Neural crest cell (in vitro differentiated cells): Measurements from ENCODE around the gene ORAI3. TPM values are rescaled to one million over a fixed set of nuclear protein-coding genes. Genes with fewer than 3 reads are reported as not detected.

Experiments
- DNase-seq: peaks from one replicate; pipeline ENCODE4 v3.0.0; 2021; ENCODE audit warnings: low read depth, mixed read lengths, low spot score
- H3K27ac Mint-ChIP-seq: one replicate; pipeline ENCODE4 v1.8.0; 2021; ENCODE audit warnings: mild to moderate bottlenecking, mixed read lengths; ENCODE audit not compliant: unreplicated experiment
- H3K27me3 Mint-ChIP-seq: 2 replicates; pipeline ENCODE4 v1.8.0; 2021; ENCODE audit warnings: low read depth, mild to moderate bottlenecking, mixed read lengths
- H3K36me3 Mint-ChIP-seq: 2 replicates; pipeline ENCODE4 v1.8.0; 2021; ENCODE audit warnings: low read depth, mild to moderate bottlenecking, mixed read lengths
- H3K4me1 Mint-ChIP-seq: 2 replicates; pipeline ENCODE4 v1.8.0; 2021; ENCODE audit warnings: mixed read lengths
- H3K4me3 Mint-ChIP-seq: one replicate; pipeline ENCODE4 v1.8.0; 2021; ENCODE audit warnings: mild to moderate bottlenecking, mixed read lengths
- H3K9me3 Mint-ChIP-seq: 2 replicates; pipeline ENCODE4 v1.8.0; 2021; ENCODE audit warnings: mixed read lengths
- total RNA-seq: library from RNA; stranded (reverse); gene quantifications from 2 replicates; pipeline ENCODE4 v1.2.1, GENCODE V29; 2021
- TF ChIP-seq, protein P1 (sequence below): fragments of 200-600 bp; sonication (generic); conservative IDR thresholded peaks from 2 replicates; pipeline ENCODE4 v1.5.0; 2021; ENCODE audit warnings: antibody characterized with exemption, mild to moderate bottlenecking

ORAI3 gene
- total RNA-seq, 1 donor from 2014 or later, result 7.7 TPM

- TF ChIP-seq, protein P1, sequence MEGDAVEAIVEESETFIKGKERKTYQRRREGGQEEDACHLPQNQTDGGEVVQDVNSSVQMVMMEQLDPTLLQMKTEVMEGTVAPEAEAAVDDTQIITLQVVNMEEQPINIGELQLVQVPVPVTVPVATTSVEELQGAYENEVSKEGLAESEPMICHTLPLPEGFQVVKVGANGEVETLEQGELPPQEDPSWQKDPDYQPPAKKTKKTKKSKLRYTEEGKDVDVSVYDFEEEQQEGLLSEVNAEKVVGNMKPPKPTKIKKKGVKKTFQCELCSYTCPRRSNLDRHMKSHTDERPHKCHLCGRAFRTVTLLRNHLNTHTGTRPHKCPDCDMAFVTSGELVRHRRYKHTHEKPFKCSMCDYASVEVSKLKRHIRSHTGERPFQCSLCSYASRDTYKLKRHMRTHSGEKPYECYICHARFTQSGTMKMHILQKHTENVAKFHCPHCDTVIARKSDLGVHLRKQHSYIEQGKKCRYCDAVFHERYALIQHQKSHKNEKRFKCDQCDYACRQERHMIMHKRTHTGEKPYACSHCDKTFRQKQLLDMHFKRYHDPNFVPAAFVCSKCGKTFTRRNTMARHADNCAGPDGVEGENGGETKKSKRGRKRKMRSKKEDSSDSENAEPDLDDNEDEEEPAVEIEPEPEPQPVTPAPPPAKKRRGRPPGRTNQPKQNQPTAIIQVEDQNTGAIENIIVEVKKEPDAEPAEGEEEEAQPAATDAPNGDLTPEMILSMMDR, result no peak
- Mint-ChIP-seq H3K27ac (no peak overlapping the region), H3K4me3 (peak overlapping the region; percentile 73), H3K9me3 (no peaks in the 10 kb centered on the region), H3K27me3 (peaks cover 24% of the 10 kb centered on the region), H3K36me3 (peaks cover 3% of the 10 kb centered on the region), H3K4me1 (peaks cover 5% of the 10 kb centered on the region)
- no peak for DNase-seq
Observed at GRCh38 chr16:30997725-30998711, 49.1 kb downstream of the ORAI3 start.

GRCh38 chr16:30998852-30999761 lies 50.2 kb downstream of the ORAI3 start:
- H3K4me3 Mint-ChIP-seq, result peak overlapping the region; percentile 29

DNA sequence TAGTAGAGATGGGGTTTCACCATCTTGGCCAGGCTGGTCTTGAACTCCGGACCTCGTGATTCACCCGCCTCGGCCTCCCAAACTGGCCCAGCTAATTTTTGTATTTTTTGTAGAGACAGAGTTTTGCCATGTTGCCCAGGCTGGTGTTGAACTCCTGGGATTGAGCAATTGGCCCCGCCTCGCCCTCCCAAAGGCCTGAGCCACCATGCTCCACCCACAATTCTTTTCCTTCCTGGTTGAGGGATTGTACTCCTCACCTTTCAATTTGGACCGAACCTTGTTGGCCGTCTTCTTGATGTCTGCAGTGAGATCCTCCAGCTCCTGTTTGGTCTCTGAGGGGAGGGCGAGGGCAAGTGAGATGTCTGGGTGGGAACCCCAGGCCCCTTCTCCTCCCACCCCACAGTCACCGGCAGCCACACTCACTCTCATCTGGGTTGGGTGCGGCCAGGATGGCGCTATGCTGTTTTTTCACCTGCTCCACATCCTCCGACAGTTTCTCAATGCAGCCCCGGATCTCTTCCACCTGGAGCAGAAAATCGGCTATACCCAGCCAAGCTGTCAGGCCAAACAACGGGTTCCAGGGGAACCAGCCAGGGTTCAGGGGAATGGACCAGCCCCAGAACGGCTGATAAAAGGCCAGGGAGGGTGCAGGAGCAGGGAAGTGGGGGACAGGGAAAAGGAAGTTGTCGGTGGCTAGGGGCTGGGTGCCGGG lies 52.0 kb downstream of the ORAI3 start:
- Mint-ChIP-seq H3K4me1 (peaks cover 8% of the 10 kb centered on the region), H3K27ac (no peak overlapping the region), H3K27me3 (peaks cover 21% of the 10 kb centered on the region), H3K4me3 (no peak overlapping the region), H3K36me3 (peaks cover 3% of the 10 kb centered on the region), H3K9me3 (no peaks in the 10 kb centered on the region)
- no peak for DNase-seq
- TF ChIP-seq, protein P1, result no peak

More at GRCh38 chr16:30998852-30999761, 50.2 kb downstream of the ORAI3 start:
- Mint-ChIP-seq H3K27ac (no peak overlapping the region), H3K4me1 (peaks cover 5% of the 10 kb centered on the region), H3K36me3 (peaks cover 3% of the 10 kb centered on the region), H3K9me3 (no peaks in the 10 kb centered on the region), H3K27me3 (peaks cover 24% of the 10 kb centered on the region)
- DNase-seq, result no peak
- TF ChIP-seq, protein P1, result no peak

- TF ChIP-seq, protein P1, result no peak
- H3K4me3 Mint-ChIP-seq, result no peak overlapping the region
- DNase-seq, result no peak
Observed at GRCh38 chr16:31001507-31002249, 52.8 kb downstream of the ORAI3 start.

More at GRCh38 chr16:31001507-31002249, 52.8 kb downstream of the ORAI3 start:
- Mint-ChIP-seq H3K27ac (peak overlapping the region; percentile 50), H3K36me3 (no peaks in the 10 kb centered on the region), H3K27me3 (peaks cover 18% of the 10 kb centered on the region), H3K4me1 (peaks cover 9% of the 10 kb centered on the region), H3K9me3 (no peaks in the 10 kb centered on the region)
